OCI-LY1 (cell line): ENCODE data around the gene CCNL2.

Source experiments
- EZH2 ChIP-seq: fragments of 200-600 bp; sonication (generic), shearing (Covaris generic); IDR thresholded peaks from 2 replicates; pipeline ENCODE4 v1.8.0; 2017; ENCODE audit warnings: borderline replicate concordance, mixed run types, mild to moderate bottlenecking, antibody characterized with exemption, low read length, moderate library complexity, mixed read lengths
- TF ChIP-seq, protein P1 (sequence below): fragments of 200-600 bp; sonication (generic), shearing (Covaris generic); IDR thresholded peaks from 2 replicates; pipeline ENCODE4 v1.5.1; 2017; ENCODE audit warnings: mild to moderate bottlenecking, antibody characterized with exemption, low read length, moderate library complexity, mixed read lengths

DNA sequence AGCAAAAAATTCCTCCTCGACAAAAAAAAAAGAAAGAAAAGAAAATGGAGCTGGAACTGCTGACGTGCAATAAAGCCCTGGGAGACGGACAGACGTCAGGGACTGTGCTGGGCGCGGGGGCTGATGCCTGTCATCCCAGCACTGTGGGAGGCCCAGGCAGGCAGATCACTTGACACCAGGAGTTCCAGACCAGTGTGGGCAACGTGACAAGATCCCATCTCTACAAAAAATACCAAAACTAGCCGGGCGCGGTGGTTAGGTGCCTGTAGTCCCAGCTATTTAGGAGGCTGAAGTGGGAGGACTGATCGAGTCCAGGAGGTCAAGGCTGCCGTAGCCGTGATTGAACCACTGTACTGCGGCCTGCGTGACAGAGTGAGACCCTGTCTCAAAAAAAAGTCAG lies 25.6 kb upstream of the CCNL2 start:
- TF ChIP-seq, protein P1, sequence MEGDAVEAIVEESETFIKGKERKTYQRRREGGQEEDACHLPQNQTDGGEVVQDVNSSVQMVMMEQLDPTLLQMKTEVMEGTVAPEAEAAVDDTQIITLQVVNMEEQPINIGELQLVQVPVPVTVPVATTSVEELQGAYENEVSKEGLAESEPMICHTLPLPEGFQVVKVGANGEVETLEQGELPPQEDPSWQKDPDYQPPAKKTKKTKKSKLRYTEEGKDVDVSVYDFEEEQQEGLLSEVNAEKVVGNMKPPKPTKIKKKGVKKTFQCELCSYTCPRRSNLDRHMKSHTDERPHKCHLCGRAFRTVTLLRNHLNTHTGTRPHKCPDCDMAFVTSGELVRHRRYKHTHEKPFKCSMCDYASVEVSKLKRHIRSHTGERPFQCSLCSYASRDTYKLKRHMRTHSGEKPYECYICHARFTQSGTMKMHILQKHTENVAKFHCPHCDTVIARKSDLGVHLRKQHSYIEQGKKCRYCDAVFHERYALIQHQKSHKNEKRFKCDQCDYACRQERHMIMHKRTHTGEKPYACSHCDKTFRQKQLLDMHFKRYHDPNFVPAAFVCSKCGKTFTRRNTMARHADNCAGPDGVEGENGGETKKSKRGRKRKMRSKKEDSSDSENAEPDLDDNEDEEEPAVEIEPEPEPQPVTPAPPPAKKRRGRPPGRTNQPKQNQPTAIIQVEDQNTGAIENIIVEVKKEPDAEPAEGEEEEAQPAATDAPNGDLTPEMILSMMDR: no peak
- TF ChIP-seq EZH2: no peak
